NCI-H2196 treated with DMSO at 0.1 percent for 48 hours (cell line): Measurements from ENCODE around the gene UBE2R2.

Experiments
- DNase-seq: peaks from one replicate; lab custom pipeline; 2025; ENCODE audit not compliant: unreplicated experiment; lab: John Stamatoyannopoulos, UW

Gene UBE2R2

GRCh38 chr9:33880211-33881089 lies 63.5 kb downstream of the UBE2R2 start:
- DNase-seq, result no peak

GRCh38 chr9:33881635-33882034 lies 64.7 kb downstream of the UBE2R2 start:
- no peak for DNase-seq

GRCh38 chr9:33884856-33885701 lies 68.1 kb downstream of the UBE2R2 start:
- no peak for DNase-seq

GRCh38 chr9:33885948-33886347 lies 69.0 kb downstream of the UBE2R2 start:
- DNase-seq, result no peak

- DNase-seq, result no peak
These were observed 76.9 kb downstream of the UBE2R2 start for GRCh38 chr9:33893861-33894260.

GRCh38 chr9:33894316-33894715 lies 77.4 kb downstream of the UBE2R2 start:
- no peak for DNase-seq

- DNase-seq, result no peak
These were observed 86.3 kb downstream of the UBE2R2 start for GRCh38 chr9:33903157-33903780.

- no peak for DNase-seq
These were observed 88.2 kb downstream of the UBE2R2 start for GRCh38 chr9:33905137-33905536.

- no peak for DNase-seq
These were observed 89.8 kb downstream of the UBE2R2 start for GRCh38 chr9:33906769-33907168.

GRCh38 chr9:33907347-33907746 lies 90.4 kb downstream of the UBE2R2 start:
- DNase-seq, result no peak

- no peak for DNase-seq
These were observed 91.2 kb downstream of the UBE2R2 start for GRCh38 chr9:33908114-33908513.

- DNase-seq, result no peak
These were observed 91.8 kb downstream of the UBE2R2 start for GRCh38 chr9:33908749-33909148.

- DNase-seq, result no peak
These were observed 96.6 kb downstream of the UBE2R2 start for GRCh38 chr9:33913541-33913940.

- no peak for DNase-seq
These were observed 98.1 kb downstream of the UBE2R2 start for GRCh38 chr9:33914887-33915628.

GRCh38 chr9:33917036-33917435 lies 100.1 kb downstream of the UBE2R2 start:
- DNase-seq, result no peak

GRCh38 chr9:33919276-33919897 lies 102.4 kb downstream of the UBE2R2 start:
- DNase-seq, result no peak

GRCh38 chr9:33921967-33922895 lies 105.3 kb downstream of the UBE2R2 start:
- DNase-seq, result no peak

- no peak for DNase-seq
These were observed 106.1 kb downstream of the UBE2R2 start for GRCh38 chr9:33923079-33923478.

- DNase-seq, result no peak
These were observed 107.2 kb downstream of the UBE2R2 start for GRCh38 chr9:33923998-33924701.
